GM23338 (cell line): Measurements from ENCODE around the gene NELFB. TPM values are rescaled to one million over a fixed set of nuclear protein-coding genes. Genes with fewer than 3 reads are reported as not detected.

ENCODE experiments used
- ATAC-seq: fragments of 200-7000 bp; cut with Tn5 transposase; 3 replicates; pipeline ENCODE4 v1.9.1; 2020
- DNase-seq: peaks from one replicate; pipeline ENCODE4 v3.0.0-alpha.2; 2015; ENCODE audit warnings: low spot score
- H2AFZ ChIP-seq: fragments of 200-600 bp; sonication (generic); 2 replicates; pipeline ENCODE4 v1.8.0; 2016; ENCODE audit warnings: antibody characterized with exemption, mild to moderate bottlenecking, moderate library complexity
- H3F3A ChIP-seq: fragments of 200-600 bp; sonication (generic); replicated peaks from 2 replicates; pipeline ENCODE4 v1.8.0; 2017; ENCODE audit warnings: antibody characterized with exemption, mixed run types, low read depth
- H3K27ac ChIP-seq: fragments of 200-600 bp; sonication (generic); 2 replicates; pipeline ENCODE4 v1.6.1; 2016; ENCODE audit warnings: low read depth
- H3K27me3 ChIP-seq: fragments of 200-600 bp; sonication (generic); 2 replicates; pipeline ENCODE4 v1.8.0; 2016; ENCODE audit warnings: mild to moderate bottlenecking, mixed run types, moderate library complexity; ENCODE audit not compliant: insufficient read depth
- H3K36me3 ChIP-seq: fragments of 200-600 bp; sonication (generic); 2 replicates; pipeline ENCODE4 v1.8.0; 2016; ENCODE audit warnings: mild to moderate bottlenecking; ENCODE audit not compliant: insufficient read depth
- H3K4me1 ChIP-seq: fragments of 200-600 bp; sonication (generic); 2 replicates; pipeline ENCODE4 v1.8.0; 2016; ENCODE audit warnings: mild to moderate bottlenecking, moderate library complexity; ENCODE audit not compliant: insufficient read depth
- H3K4me2 ChIP-seq: fragments of 200-600 bp; sonication (generic); 2 replicates; pipeline ENCODE4 v1.7.1; 2017; ENCODE audit warnings: mixed run types
- H3K4me3 ChIP-seq: fragments of 200-600 bp; sonication (generic); 2 replicates; pipeline ENCODE4 v1.6.1; 2016; ENCODE audit warnings: mixed run types
- H3K79me2 ChIP-seq: fragments of 200-600 bp; sonication (generic); replicated peaks from 2 replicates; pipeline ENCODE4 v1.8.0; 2017; ENCODE audit warnings: mild to moderate bottlenecking; ENCODE audit not compliant: insufficient read depth
- H3K9me2 ChIP-seq: fragments of 200-600 bp; sonication (generic); 2 replicates; pipeline ENCODE4 v1.8.0; 2017; ENCODE audit not compliant: insufficient read depth
- H4K20me1 ChIP-seq: fragments of 200-600 bp; sonication (generic); replicated peaks from 2 replicates; pipeline ENCODE4 v1.8.0; 2017; ENCODE audit warnings: mild to moderate bottlenecking; ENCODE audit not compliant: insufficient read depth
- H3K27ac Mint-ChIP-seq: 2 replicates; pipeline ENCODE4 v1.8.0; 2020; ENCODE audit warnings: inconsistent platforms, mild to moderate bottlenecking, moderate library complexity, mixed read lengths
- H3K27me3 Mint-ChIP-seq: 3 replicates; pipeline ENCODE4 v1.8.0; 2022; ENCODE audit warnings: low read depth, mild to moderate bottlenecking, moderate library complexity, mixed read lengths, inconsistent platforms; ENCODE audit not compliant: insufficient read depth, poor library complexity
- H3K36me3 Mint-ChIP-seq: 3 replicates; pipeline ENCODE4 v1.8.0; 2021; ENCODE audit warnings: low read depth, mild to moderate bottlenecking, inconsistent platforms, moderate library complexity, mixed read lengths
- H3K4me1 Mint-ChIP-seq: 3 replicates; pipeline ENCODE4 v1.8.0; 2020; ENCODE audit warnings: mild to moderate bottlenecking, inconsistent platforms, mixed read lengths
- H3K4me3 Mint-ChIP-seq: 3 replicates; pipeline ENCODE4 v1.8.0; 2021; ENCODE audit warnings: moderate library complexity, mild to moderate bottlenecking, inconsistent platforms, mixed read lengths
- H3K9me3 Mint-ChIP-seq: 3 replicates; pipeline ENCODE4 v1.8.0; 2020; ENCODE audit warnings: moderate library complexity, mild to moderate bottlenecking, inconsistent platforms, mixed read lengths
- CREB1 ChIP-seq: fragments of 250-450 bp; sonication (Bioruptor Pico); IDR thresholded peaks from 2 replicates; pipeline ENCODE4 v1.5.0; 2020; ENCODE audit warnings: low read depth, mild to moderate bottlenecking, moderate library complexity
- CTCF ChIP-seq, 2 experiments: fragments of 200-600 bp in 1 of 2; sonication (generic) in 1 of 2; conservative IDR thresholded peaks; 2 replicates each; pipeline versions ENCODE4 v1.5.1 to v1.6.1; 2016 to 2017; ENCODE audit warnings: antibody characterized with exemption in 2 of 2, low read depth in 2 of 2, mild to moderate bottlenecking in 2 of 2, moderate library complexity in 1 of 2
- ETS1 ChIP-seq: IDR thresholded peaks from 2 replicates; pipeline ENCODE4 v1.6.1; 2016; ENCODE audit warnings: antibody characterized with exemption
- EZH2phosphoT487 ChIP-seq: fragments of 200-600 bp; sonication (generic); IDR thresholded peaks from one replicate; pipeline ENCODE4 v1.8.1; 2018; ENCODE audit warnings: antibody characterized with exemption; ENCODE audit not compliant: unreplicated experiment
- JUNB ChIP-seq: IDR thresholded peaks from one replicate; pipeline ENCODE4 v1.6.1; 2016; ENCODE audit warnings: antibody characterized with exemption; ENCODE audit not compliant: unreplicated experiment
- NANOG ChIP-seq: IDR thresholded peaks from 2 replicates; pipeline ENCODE4 v1.6.1; 2016; ENCODE audit warnings: antibody characterized with exemption, borderline replicate concordance
- REST ChIP-seq: IDR thresholded peaks from one replicate; pipeline ENCODE4 v1.6.1; 2018; ENCODE audit warnings: antibody characterized with exemption; ENCODE audit not compliant: unreplicated experiment
- STAT1 ChIP-seq: IDR thresholded peaks from one replicate; pipeline ENCODE4 v1.6.1; 2016; ENCODE audit warnings: antibody characterized with exemption; ENCODE audit not compliant: unreplicated experiment
- ZNF331 ChIP-seq: fragments of 250-450 bp; sonication (Bioruptor Pico); IDR thresholded peaks from 2 replicates; pipeline ENCODE4 v1.5.0; 2020; ENCODE audit warnings: low read depth, mild to moderate bottlenecking, moderate library complexity
- ZNF462 ChIP-seq: fragments of 250-450 bp; sonication (Bioruptor Pico); IDR thresholded peaks from 2 replicates; pipeline ENCODE4 v1.5.0; 2020; ENCODE audit warnings: mild to moderate bottlenecking, moderate library complexity
- polyA plus RNA-seq: library from polyadenylated mRNA; unstranded; fragments of >200 nt; fragmentation: Nextera tagmentation; extraction: Ambion mirVana; gene quantifications from 2 replicates; pipeline ENCODE4 v1.2.1, GENCODE V29; 2016
- total RNA-seq: library from RNA; depleted of rRNA; stranded (reverse); fragments of >200 nt; shearing (Covaris generic); gene quantifications from 2 replicates; pipeline ENCODE4 v1.2.3, GENCODE V29; 2014

NELFB gene
- total and polyA plus RNA-seq, 2 experiments from 2014 or later, result 30.0 to 97.3 TPM

GRCh38 chr9:137311986-137312851 lies 57.1 kb downstream of the NELFB start (continued):
- TF ChIP-seq ZNF462 (CRISPR knock-in tag), result no peak
- no peak for TF ChIP-seq STAT1
- TF ChIP-seq JUNB, result no peak
- TF ChIP-seq CREB1 (CRISPR knock-in tag), result no peak

GRCh38 chr9:137312852-137313325 lies 57.8 kb downstream of the NELFB start:
- Mint-ChIP-seq H3K4me1 (peaks cover 2% of the 10 kb centered on the region; the same call in 2 of the 3 replicates), H3K27me3 (peaks cover 7% of the 10 kb centered on the region), H3K9me3 (no peaks in the 10 kb centered on the region), H3K36me3 (no peaks in the 10 kb centered on the region), H3K4me3 (no peak overlapping the region), H3K27ac (no peak overlapping the region)
- Histone ChIP-seq H3K79me2 (no peaks in the 10 kb centered on the region), H3K9me2 (no peaks in the 10 kb centered on the region), H2AFZ (no peak overlapping the region), H3K27ac (no peak overlapping the region), H3K36me3 (no peaks in the 10 kb centered on the region), H3K4me2 (no peak overlapping the region), H3K4me3 (no peak overlapping the region), H3K27me3 (no peaks in the 10 kb centered on the region), H3F3A (no peaks in the 10 kb centered on the region), H3K4me1 (peaks cover 13% of the 10 kb centered on the region; the same call in 1 of the 2 replicates), H4K20me1 (no peaks in the 10 kb centered on the region)
- ATAC-seq, result no peak
- DNase-seq, result no peak
- TF ChIP-seq ZNF331 (CRISPR knock-in tag), result no peak
- no peak for TF ChIP-seq EZH2phosphoT487
- TF ChIP-seq CTCF (conservative IDR thresholded peaks at IDR 0.05; ENCODE audit: low read depth in 2 of 2), result no peak
- no peak for TF ChIP-seq ETS1
- TF ChIP-seq REST, result no peak
- TF ChIP-seq JUNB, result no peak
- no peak for TF ChIP-seq NANOG
